Measurements from ENCODE around the gene ARSK. TPM values are rescaled to one million over a fixed set of nuclear protein-coding genes. Genes with fewer than 3 reads are reported as not detected.

The ARSK gene
- total and polyA plus RNA-seq, 2 experiments from 2014 or later: 23.2 to 40.8 TPM

- no peak for TF ChIP-seq ZNF462 (CRISPR knock-in tag; IDR thresholded peaks at IDR 0.05)
- no peak for TF ChIP-seq EZH2phosphoT487 (IDR thresholded peaks at IDR 0.05; ENCODE audit: unreplicated experiment)
- TF ChIP-seq EZH2 (IDR thresholded peaks at IDR 0.05; ENCODE audit: low read depth, unreplicated experiment): no peak
- TF ChIP-seq ZNF114 (CRISPR knock-in tag; IDR thresholded peaks at IDR 0.05): no peak
- TF ChIP-seq STAT1 (IDR thresholded peaks at IDR 0.05; ENCODE audit: unreplicated experiment): no peak
- no peak for TF ChIP-seq POLR2AphosphoS5 (IDR thresholded peaks at IDR 0.05; ENCODE audit: low read depth)
- no peak for TF ChIP-seq NANOG (IDR thresholded peaks at IDR 0.05; ENCODE audit: borderline replicate concordance)
- TF ChIP-seq, protein P1, sequence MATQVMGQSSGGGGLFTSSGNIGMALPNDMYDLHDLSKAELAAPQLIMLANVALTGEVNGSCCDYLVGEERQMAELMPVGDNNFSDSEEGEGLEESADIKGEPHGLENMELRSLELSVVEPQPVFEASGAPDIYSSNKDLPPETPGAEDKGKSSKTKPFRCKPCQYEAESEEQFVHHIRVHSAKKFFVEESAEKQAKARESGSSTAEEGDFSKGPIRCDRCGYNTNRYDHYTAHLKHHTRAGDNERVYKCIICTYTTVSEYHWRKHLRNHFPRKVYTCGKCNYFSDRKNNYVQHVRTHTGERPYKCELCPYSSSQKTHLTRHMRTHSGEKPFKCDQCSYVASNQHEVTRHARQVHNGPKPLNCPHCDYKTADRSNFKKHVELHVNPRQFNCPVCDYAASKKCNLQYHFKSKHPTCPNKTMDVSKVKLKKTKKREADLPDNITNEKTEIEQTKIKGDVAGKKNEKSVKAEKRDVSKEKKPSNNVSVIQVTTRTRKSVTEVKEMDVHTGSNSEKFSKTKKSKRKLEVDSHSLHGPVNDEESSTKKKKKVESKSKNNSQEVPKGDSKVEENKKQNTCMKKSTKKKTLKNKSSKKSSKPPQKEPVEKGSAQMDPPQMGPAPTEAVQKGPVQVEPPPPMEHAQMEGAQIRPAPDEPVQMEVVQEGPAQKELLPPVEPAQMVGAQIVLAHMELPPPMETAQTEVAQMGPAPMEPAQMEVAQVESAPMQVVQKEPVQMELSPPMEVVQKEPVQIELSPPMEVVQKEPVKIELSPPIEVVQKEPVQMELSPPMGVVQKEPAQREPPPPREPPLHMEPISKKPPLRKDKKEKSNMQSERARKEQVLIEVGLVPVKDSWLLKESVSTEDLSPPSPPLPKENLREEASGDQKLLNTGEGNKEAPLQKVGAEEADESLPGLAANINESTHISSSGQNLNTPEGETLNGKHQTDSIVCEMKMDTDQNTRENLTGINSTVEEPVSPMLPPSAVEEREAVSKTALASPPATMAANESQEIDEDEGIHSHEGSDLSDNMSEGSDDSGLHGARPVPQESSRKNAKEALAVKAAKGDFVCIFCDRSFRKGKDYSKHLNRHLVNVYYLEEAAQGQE (IDR thresholded peaks at IDR 0.05; ENCODE audit: unreplicated experiment): no peak
Observed at GRCh38 chr5:95518417-95518816, 36.5 kb upstream of the ARSK start (continued).

Data from GM23338 (cell line).